Measurements from ENCODE around the gene PREX1. TPM values are rescaled to one million over a fixed set of nuclear protein-coding genes. Genes with fewer than 3 reads are reported as not detected.
"Not testable (repeated sequence)": the region's sequence is repeated elsewhere in the genome, so short reads cannot be mapped to it uniquely, and the experiment has no call there.

PREX1 gene
- total RNA-seq, 1 donor from 2014 or later, result 11.2 TPM

- Histone ChIP-seq H3K27me3 (ENCODE audit: low read depth) (no peaks in the 10 kb centered on the region), H3K27ac (replicated peaks) (no peak overlapping the region), H3K4me1 (peaks cover 35% of the 10 kb centered on the region), H3K9me3 (replicated peaks) (no peaks in the 10 kb centered on the region), H3K4me3 (no peak overlapping the region), H3K36me3 (no peaks in the 10 kb centered on the region)
- DNase-seq, result no peak
- intact Hi-C loops (cut with micrococcal nuclease), result no loop called here
- TF ChIP-seq CTCF (IDR thresholded peaks at IDR 0.05; ENCODE audit: borderline replicate concordance), result no peak
These were observed 14.4 kb downstream of the PREX1 start for GRCh38 chr20:48813446-48813747.

- intact Hi-C loops (cut with micrococcal nuclease), result no loop called here
- Histone ChIP-seq H3K27me3 (ENCODE audit: low read depth) (no peaks in the 10 kb centered on the region), H3K4me1 (peaks cover 35% of the 10 kb centered on the region), H3K36me3 (no peaks in the 10 kb centered on the region), H3K4me3 (no peak overlapping the region), H3K27ac (replicated peaks) (no peak overlapping the region), H3K9me3 (replicated peaks) (no peaks in the 10 kb centered on the region)
- TF ChIP-seq CTCF (IDR thresholded peaks at IDR 0.05; ENCODE audit: borderline replicate concordance), result no peak
- no peak for DNase-seq
These were observed 15.0 kb downstream of the PREX1 start for GRCh38 chr20:48812600-48813445.

GRCh38 chr20:48812114-48812513 is 15.7 kb downstream of the PREX1 start:
- H3K4me3 ChIP-seq; DNase-seq; H3K36me3 ChIP-seq; H3K27ac ChIP-seq (replicated peaks); H3K9me3 ChIP-seq (replicated peaks); intact Hi-C loops (cut with micrococcal nuclease); H3K27me3 ChIP-seq (ENCODE audit: low read depth): not testable (repeated sequence)
- peaks cover 34% of the 10 kb centered on the region for H3K4me1 ChIP-seq

GRCh38 chr20:48809673-48810072 is 18.1 kb downstream of the PREX1 start:
- no peak for DNase-seq
- Histone ChIP-seq H3K9me3 (replicated peaks) (peaks cover 13% of the 10 kb centered on the region), H3K36me3 (no peaks in the 10 kb centered on the region), H3K4me1 (peaks cover 46% of the 10 kb centered on the region), H3K27me3 (ENCODE audit: low read depth) (no peaks in the 10 kb centered on the region), H3K27ac (replicated peaks) (no peak overlapping the region), H3K4me3 (no peak overlapping the region)
- no peak for TF ChIP-seq CTCF (IDR thresholded peaks at IDR 0.05; ENCODE audit: borderline replicate concordance)
- intact Hi-C loops (cut with micrococcal nuclease), result no loop called here

- H3K4me3 ChIP-seq, result peak overlapping the region; percentile 37
- intact Hi-C loops (cut with micrococcal nuclease), result no loop called here
- peaks cover 48% of the 10 kb centered on the region for H3K4me1 ChIP-seq
- H3K9me3 ChIP-seq (replicated peaks), result peaks cover 13% of the 10 kb centered on the region
- no peaks in the 10 kb centered on the region for H3K36me3 ChIP-seq
- peak overlapping the region; percentile 83 for H3K27ac ChIP-seq (replicated peaks)
- no peaks in the 10 kb centered on the region for H3K27me3 ChIP-seq (ENCODE audit: low read depth)
- TF ChIP-seq CTCF (IDR thresholded peaks at IDR 0.05; ENCODE audit: borderline replicate concordance), result no peak
- DNase-seq, result no peak
These were observed 19.3 kb downstream of the PREX1 start for GRCh38 chr20:48808382-48809034.
